ENCODE data around the gene UTP14C. TPM values are rescaled to one million over a fixed set of nuclear protein-coding genes. Genes with fewer than 3 reads are reported as not detected.
"Not testable (repeated sequence)": the region's sequence is repeated elsewhere in the genome, so short reads cannot be mapped to it uniquely, and the experiment has no call there.

The UTP14C gene
- total RNA-seq, 1 donor from 2014 or later = 20.6 TPM

DNA sequence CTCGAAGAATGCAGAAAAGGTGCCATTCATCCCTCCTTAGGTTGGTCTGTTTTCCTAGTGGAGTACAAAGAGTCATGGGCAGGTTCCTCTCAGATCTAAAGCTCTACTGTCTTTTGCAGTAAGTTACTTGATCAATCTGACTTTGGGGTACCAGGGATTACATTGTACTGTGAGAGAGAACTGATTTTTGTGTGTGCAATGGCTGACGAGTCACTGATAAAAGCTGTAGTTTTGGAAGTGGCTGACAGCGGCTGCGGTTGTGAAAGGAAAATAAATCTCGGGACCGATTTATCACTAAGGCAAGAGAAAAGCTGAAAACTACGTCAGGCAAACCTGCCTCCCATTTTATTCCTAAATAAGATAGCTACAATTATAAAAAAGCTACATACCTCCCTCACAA, 26.9 kb downstream of the UTP14C start:
- H3K9me3 Mint-ChIP-seq (ENCODE audit: unreplicated experiment) = peaks cover 5% of the 10 kb centered on the region
- no peaks in the 10 kb centered on the region for H3K36me3 Mint-ChIP-seq (ENCODE audit: low read depth, unreplicated experiment)
- no peak overlapping the region for H3K27ac Mint-ChIP-seq (ENCODE audit: unreplicated experiment)
- H3K27me3 Mint-ChIP-seq (ENCODE audit: low read depth, unreplicated experiment) = no peaks in the 10 kb centered on the region
- TF ChIP-seq, protein P1, sequence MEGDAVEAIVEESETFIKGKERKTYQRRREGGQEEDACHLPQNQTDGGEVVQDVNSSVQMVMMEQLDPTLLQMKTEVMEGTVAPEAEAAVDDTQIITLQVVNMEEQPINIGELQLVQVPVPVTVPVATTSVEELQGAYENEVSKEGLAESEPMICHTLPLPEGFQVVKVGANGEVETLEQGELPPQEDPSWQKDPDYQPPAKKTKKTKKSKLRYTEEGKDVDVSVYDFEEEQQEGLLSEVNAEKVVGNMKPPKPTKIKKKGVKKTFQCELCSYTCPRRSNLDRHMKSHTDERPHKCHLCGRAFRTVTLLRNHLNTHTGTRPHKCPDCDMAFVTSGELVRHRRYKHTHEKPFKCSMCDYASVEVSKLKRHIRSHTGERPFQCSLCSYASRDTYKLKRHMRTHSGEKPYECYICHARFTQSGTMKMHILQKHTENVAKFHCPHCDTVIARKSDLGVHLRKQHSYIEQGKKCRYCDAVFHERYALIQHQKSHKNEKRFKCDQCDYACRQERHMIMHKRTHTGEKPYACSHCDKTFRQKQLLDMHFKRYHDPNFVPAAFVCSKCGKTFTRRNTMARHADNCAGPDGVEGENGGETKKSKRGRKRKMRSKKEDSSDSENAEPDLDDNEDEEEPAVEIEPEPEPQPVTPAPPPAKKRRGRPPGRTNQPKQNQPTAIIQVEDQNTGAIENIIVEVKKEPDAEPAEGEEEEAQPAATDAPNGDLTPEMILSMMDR (IDR thresholded peaks at IDR 0.05; ENCODE audit: insufficient read depth, low read depth, low read length) = no peak
- no peak for TF ChIP-seq EZH2 (IDR thresholded peaks at IDR 0.05; ENCODE audit: insufficient read depth, low read length)
- Histone ChIP-seq H3K36me3 (ENCODE audit: insufficient read depth, low read length) (no peaks in the 10 kb centered on the region), H4K20me1 (ENCODE audit: insufficient read depth, low read length) (no peaks in the 10 kb centered on the region), H2AFZ (ENCODE audit: low read depth, low read length) (no peak overlapping the region), H3K4me1 (ENCODE audit: insufficient read depth, low read length) (no peaks in the 10 kb centered on the region), H3K79me2 (ENCODE audit: insufficient read depth, low read length) (no peaks in the 10 kb centered on the region), H3K9me3 (ENCODE audit: insufficient read depth, low read depth, low read length) (no peaks in the 10 kb centered on the region), H3K27me3 (ENCODE audit: insufficient read depth, low read length) (no peaks in the 10 kb centered on the region), H3K4me3 (ENCODE audit: insufficient read depth, low read depth, low read length) (no peak overlapping the region), H3K27ac (ENCODE audit: low read depth, low read length) (no peak overlapping the region), H3K4me2 (ENCODE audit: low read length) (no peak overlapping the region), H3K9ac (ENCODE audit: low read length) (no peak overlapping the region)
- H3K4me3 Mint-ChIP-seq (ENCODE audit: unreplicated experiment) = no peak overlapping the region
- no peaks in the 10 kb centered on the region for H3K4me1 Mint-ChIP-seq (ENCODE audit: low read depth, unreplicated experiment)
- DNase-seq (ENCODE audit: low read depth) = no peak
- FAIRE-seq = no peak

DNA sequence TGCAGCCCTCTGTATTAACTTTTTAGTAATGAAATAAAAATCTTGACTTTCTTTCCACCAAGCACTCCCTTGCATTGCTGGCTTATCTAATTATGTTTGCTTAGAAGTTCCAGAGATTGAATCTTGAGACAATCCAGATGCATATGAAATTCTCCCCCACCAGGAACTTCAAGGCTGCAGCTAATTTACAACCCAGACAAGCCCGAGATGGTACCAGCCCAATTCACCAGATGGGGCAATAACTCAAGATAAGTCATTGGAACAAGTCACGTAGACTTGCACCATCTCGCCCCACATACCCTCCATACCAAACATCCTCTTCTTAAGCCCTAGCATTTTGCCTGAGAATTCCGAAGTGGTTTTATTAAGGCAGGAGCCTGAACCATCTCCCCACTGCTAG, 29.0 kb downstream of the UTP14C start:
- H3K27ac ChIP-seq (ENCODE audit: low read depth, low read length) = no peak overlapping the region
- H3K27me3 ChIP-seq (ENCODE audit: insufficient read depth, low read length) = no peaks in the 10 kb centered on the region
- no peak overlapping the region for H3K9ac ChIP-seq (ENCODE audit: low read length)
- no peak overlapping the region for H3K4me3 ChIP-seq (ENCODE audit: insufficient read depth, low read depth, low read length)
- H3K36me3 ChIP-seq (ENCODE audit: insufficient read depth, low read length) = no peaks in the 10 kb centered on the region
- FAIRE-seq (no peak), DNase-seq (ENCODE audit: low read depth) (no peak)
- H3K4me1 ChIP-seq (ENCODE audit: insufficient read depth, low read length) = no peaks in the 10 kb centered on the region
- H2AFZ ChIP-seq (ENCODE audit: low read depth, low read length) = no peak overlapping the region
- H3K9me3 Mint-ChIP-seq (ENCODE audit: unreplicated experiment) = peaks cover 5% of the 10 kb centered on the region
- no peak overlapping the region for H3K4me3 Mint-ChIP-seq (ENCODE audit: unreplicated experiment)
- H3K36me3 Mint-ChIP-seq (ENCODE audit: low read depth, unreplicated experiment) = no peaks in the 10 kb centered on the region
- H3K4me1 Mint-ChIP-seq (ENCODE audit: low read depth, unreplicated experiment) = no peaks in the 10 kb centered on the region
- H3K9me3 ChIP-seq (ENCODE audit: insufficient read depth, low read depth, low read length) = no peaks in the 10 kb centered on the region
- H4K20me1 ChIP-seq (ENCODE audit: insufficient read depth, low read length) = no peaks in the 10 kb centered on the region
- H3K27me3 Mint-ChIP-seq (ENCODE audit: low read depth, unreplicated experiment) = no peaks in the 10 kb centered on the region
- no peak overlapping the region for H3K27ac Mint-ChIP-seq (ENCODE audit: unreplicated experiment)
- no peaks in the 10 kb centered on the region for H3K79me2 ChIP-seq (ENCODE audit: insufficient read depth, low read length)
- no peak overlapping the region for H3K4me2 ChIP-seq (ENCODE audit: low read length)
- no peak for TF ChIP-seq EZH2 (IDR thresholded peaks at IDR 0.05; ENCODE audit: insufficient read depth, low read length)
- TF ChIP-seq, protein P1 (IDR thresholded peaks at IDR 0.05; ENCODE audit: insufficient read depth, low read depth, low read length) = no peak

DNA sequence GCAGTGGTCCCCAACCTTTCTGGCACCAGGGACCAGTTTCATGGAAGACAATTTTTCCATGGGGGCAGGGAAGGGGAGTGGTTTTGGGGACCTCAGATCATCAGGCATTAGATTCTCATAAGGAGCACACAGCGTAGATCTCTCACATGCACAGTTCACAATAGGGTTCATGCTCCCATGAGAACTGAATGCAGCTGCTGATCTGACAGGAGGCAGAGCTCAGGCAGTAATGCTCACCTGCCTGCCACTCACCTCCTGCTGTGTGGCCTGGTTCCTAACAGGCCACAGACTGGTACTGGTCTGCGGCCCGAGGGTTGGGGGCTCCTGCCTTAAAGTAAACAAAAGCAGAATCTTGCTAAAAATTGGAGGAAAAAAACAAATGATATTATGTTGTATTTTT, 36.6 kb downstream of the UTP14C start:
- FAIRE-seq; H3K27ac Mint-ChIP-seq (ENCODE audit: unreplicated experiment); H4K20me1 ChIP-seq (ENCODE audit: insufficient read depth, low read length); DNase-seq (ENCODE audit: low read depth); H2AFZ ChIP-seq (ENCODE audit: low read depth, low read length); H3K27ac ChIP-seq (ENCODE audit: low read depth, low read length); H3K4me3 Mint-ChIP-seq (ENCODE audit: unreplicated experiment); H3K4me3 ChIP-seq (ENCODE audit: insufficient read depth, low read depth, low read length); H3K79me2 ChIP-seq (ENCODE audit: insufficient read depth, low read length); H3K36me3 Mint-ChIP-seq (ENCODE audit: low read depth, unreplicated experiment); H3K36me3 ChIP-seq (ENCODE audit: insufficient read depth, low read length); H3K4me2 ChIP-seq (ENCODE audit: low read length); H3K9ac ChIP-seq (ENCODE audit: low read length); H3K4me1 Mint-ChIP-seq (ENCODE audit: low read depth, unreplicated experiment); H3K27me3 Mint-ChIP-seq (ENCODE audit: low read depth, unreplicated experiment); H3K27me3 ChIP-seq (ENCODE audit: insufficient read depth, low read length); H3K4me1 ChIP-seq (ENCODE audit: insufficient read depth, low read length); H3K9me3 ChIP-seq (ENCODE audit: insufficient read depth, low read depth, low read length): not testable (repeated sequence)
- peaks cover 19% of the 10 kb centered on the region for H3K9me3 Mint-ChIP-seq (ENCODE audit: unreplicated experiment)
